GM18861 (cell line): ENCODE measurements around the gene FRMD1.

Experiments
- ATAC-seq: cut with Tn5 transposase; IDR thresholded peaks from one replicate; pipeline ENCODE4 v1.9.1; 2021; ENCODE audit not compliant: unreplicated experiment

Gene FRMD1

GRCh38 chr6:168058691-168059551, 20.1 kb downstream of the FRMD1 start:
- no peak for ATAC-seq

GRCh38 chr6:168057836-168058235, 21.2 kb downstream of the FRMD1 start:
- no peak for ATAC-seq

- ATAC-seq, result no peak
Measured at GRCh38 chr6:168056892-168057527, 22.0 kb downstream of the FRMD1 start.

GRCh38 chr6:168055696-168056489, 23.1 kb downstream of the FRMD1 start:
- no peak for ATAC-seq

GRCh38 chr6:168054765-168055560, 24.0 kb downstream of the FRMD1 start:
- ATAC-seq, result no peak

- no peak for ATAC-seq
Measured at GRCh38 chr6:168053957-168054471, 25.0 kb downstream of the FRMD1 start.

- ATAC-seq, result no peak
Measured at GRCh38 chr6:168053086-168053956, 25.7 kb downstream of the FRMD1 start.

- no peak for ATAC-seq
Measured at GRCh38 chr6:168052291-168052891, 26.6 kb downstream of the FRMD1 start.

- ATAC-seq, result no peak
Measured at GRCh38 chr6:168051648-168052047, 27.4 kb downstream of the FRMD1 start.

GRCh38 chr6:168050881-168051586, 28.0 kb downstream of the FRMD1 start:
- no peak for ATAC-seq

GRCh38 chr6:168050225-168050880, 28.7 kb downstream of the FRMD1 start:
- no peak for ATAC-seq

- no peak for ATAC-seq
Measured at GRCh38 chr6:168049706-168050224, 29.2 kb downstream of the FRMD1 start.

- no peak for ATAC-seq
Measured at GRCh38 chr6:168049277-168049676, 29.7 kb downstream of the FRMD1 start.

- ATAC-seq, result no peak
Measured at GRCh38 chr6:168048724-168049025, 30.3 kb downstream of the FRMD1 start.

- ATAC-seq, result no peak
Measured at GRCh38 chr6:168047841-168048723, 30.9 kb downstream of the FRMD1 start.

GRCh38 chr6:168046696-168047095, 32.3 kb downstream of the FRMD1 start:
- no peak for ATAC-seq
